ENCODE results near the gene PRKAR1B. TPM values are rescaled to one million over a fixed set of nuclear protein-coding genes. Genes with fewer than 3 reads are reported as not detected.

The PRKAR1B gene
- total RNA-seq, 1 experiment from 2014 or later, result 14.1 TPM

GRCh38 chr7:621572-622285, 105.4 kb downstream of the PRKAR1B start (continued):
- TF ChIP-seq, protein P1, sequence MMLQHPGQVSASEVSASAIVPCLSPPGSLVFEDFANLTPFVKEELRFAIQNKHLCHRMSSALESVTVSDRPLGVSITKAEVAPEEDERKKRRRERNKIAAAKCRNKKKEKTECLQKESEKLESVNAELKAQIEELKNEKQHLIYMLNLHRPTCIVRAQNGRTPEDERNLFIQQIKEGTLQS (IDR thresholded peaks at IDR 0.05), result no peak
- TF ChIP-seq SIN3A (IDR thresholded peaks at IDR 0.05; ENCODE audit: low read depth), result no peak
- no peak for TF ChIP-seq ELF1 (IDR thresholded peaks at IDR 0.05; ENCODE audit: borderline replicate concordance, low read depth)
- no peak for TF ChIP-seq POLR2A (IDR thresholded peaks at IDR 0.05; ENCODE audit: borderline replicate concordance, extremely low read depth, insufficient read depth, insufficient read length)
- TF ChIP-seq SRF (IDR thresholded peaks at IDR 0.05; ENCODE audit: low read depth), result no peak
- no peak for TF ChIP-seq YY1 (IDR thresholded peaks at IDR 0.05; ENCODE audit: extremely low read depth, insufficient replicate concordance, low read depth, low read length)
- no peak for TF ChIP-seq CEBPB (IDR thresholded peaks at IDR 0.05; ENCODE audit: low read depth)
- no peak for TF ChIP-seq ZNF274 (IDR thresholded peaks at IDR 0.05; ENCODE audit: low read depth, low read length)

DNA sequence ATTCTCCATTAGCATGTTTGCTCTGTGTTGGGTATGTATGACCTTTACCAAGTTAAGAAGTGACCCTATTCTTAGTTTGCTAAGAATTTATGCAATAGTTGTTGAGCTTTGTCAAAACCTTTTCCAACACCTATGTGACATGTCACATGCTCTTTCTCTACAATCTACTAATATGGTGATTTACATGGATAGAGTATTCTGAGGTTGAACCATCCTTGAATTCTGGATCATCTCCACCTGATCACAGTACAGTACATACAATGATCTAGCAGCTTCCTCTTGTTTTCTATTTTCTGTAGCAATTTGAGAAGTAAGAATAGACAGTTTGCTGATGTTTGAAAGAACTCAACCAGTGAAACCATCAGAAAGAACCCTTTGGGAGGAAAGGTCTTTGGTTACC, 106.2 kb downstream of the PRKAR1B start:
- peaks cover 0 to 9% of the 10 kb centered on the region in 2 experiments; a peak in 1 of 4 replicates for H3K36me3 ChIP-seq (ENCODE audit: control insufficient read depth in 1 of 2, insufficient read depth in 2 of 2, low read length in 2 of 2)
- intact Hi-C loops (cut with micrococcal nuclease), result no loop called here
- H3K27ac ChIP-seq (ENCODE audit: low read depth, low read length), result no peak overlapping the region
- ChIA-PET CTCF (no interaction called here), RAD21 (ENCODE audit: low non-redundant PET in 1 of 2, low total read pairs in 2 of 2, uncharacterized antibody in 2 of 2, unreplicated experiment in 2 of 2) (no interaction called here), POLR2A (no interaction called here)
- no peak overlapping the region for H3K4me3 ChIP-seq (replicated peaks in 1 of 2; ENCODE audit: low read depth in 1 of 2, low read length in 2 of 2)
- no peak overlapping the region for H3K4me2 ChIP-seq (ENCODE audit: low read length)
- H3K79me2 ChIP-seq (ENCODE audit: insufficient read depth, low read length), result peaks cover under 1% of the 10 kb centered on the region; the same call in 1 of the 2 replicates
- H3K9ac ChIP-seq (ENCODE audit: low read length), result no peak overlapping the region
- H4K20me1 ChIP-seq (ENCODE audit: insufficient read depth), result no peaks in the 10 kb centered on the region
- H3K9me2 ChIP-seq (ENCODE audit: insufficient read depth), result no peaks in the 10 kb centered on the region
- peaks cover 4 to 13% of the 10 kb centered on the region in 2 experiments; a peak in 3 of 4 replicates for H3K9me3 ChIP-seq (ENCODE audit: control insufficient read depth in 1 of 2, insufficient read depth in 1 of 2, low read depth in 1 of 2, low read length in 2 of 2)
- H2AFZ ChIP-seq (ENCODE audit: low read depth, low read length, poor library complexity, severe bottlenecking), result no peak overlapping the region
- H3K4me1 ChIP-seq (ENCODE audit: control insufficient read depth in 1 of 2, insufficient read depth in 2 of 2, low read length in 2 of 2), result no peaks in the 10 kb centered on the region
- ATAC-seq (no peak), DNase-seq (ENCODE audit: low read depth, low spot score) (no peak)
- BruUV-seq (replicated peaks), result no TSS peak
- no peaks in the 10 kb centered on the region for H3K27me3 ChIP-seq (ENCODE audit: insufficient read depth, low read length)
- TF ChIP-seq CEBPB (IDR thresholded peaks at IDR 0.05; ENCODE audit: low read depth), result no peak
- TF ChIP-seq REST (IDR thresholded peaks at IDR 0.05; ENCODE audit: low read depth), result no peak
- TF ChIP-seq, protein P1 (IDR thresholded peaks at IDR 0.05), result no peak
- TF ChIP-seq FOSL1 (IDR thresholded peaks at IDR 0.05; ENCODE audit: low read depth), result no peak
- no peak for TF ChIP-seq ELF1 (IDR thresholded peaks at IDR 0.05; ENCODE audit: borderline replicate concordance, low read depth)
- no peak for TF ChIP-seq EZH2phosphoT487 (IDR thresholded peaks at IDR 0.05; ENCODE audit: borderline replicate concordance)
- TF ChIP-seq YY1 (IDR thresholded peaks at IDR 0.05; ENCODE audit: extremely low read depth, insufficient replicate concordance, low read depth, low read length), result no peak
- TF ChIP-seq ZNF274 (IDR thresholded peaks at IDR 0.05; ENCODE audit: low read depth, low read length), result no peak
- TF ChIP-seq RAD21 (IDR thresholded peaks at IDR 0.05; ENCODE audit: low read depth), result no peak
- TF ChIP-seq TCF7L2 (IDR thresholded peaks at IDR 0.05; ENCODE audit: borderline replicate concordance, extremely low read depth, insufficient read depth, insufficient read length), result no peak
- TF ChIP-seq SRF (IDR thresholded peaks at IDR 0.05; ENCODE audit: low read depth), result no peak
- no peak for TF ChIP-seq CBX3 (IDR thresholded peaks at IDR 0.05; ENCODE audit: low read depth)
- no peak for TF ChIP-seq POLR2AphosphoS5 (IDR thresholded peaks at IDR 0.05; ENCODE audit: low read depth, low read length)
- no peak for TF ChIP-seq POLR2A (IDR thresholded peaks at IDR 0.05; ENCODE audit: borderline replicate concordance, extremely low read depth, insufficient read depth, insufficient read length)
- no peak for TF ChIP-seq CTCF (IDR thresholded peaks at IDR 0.05 in 2 of 3, conservative IDR thresholded peaks at IDR 0.05 in 1 of 3; ENCODE audit: borderline replicate concordance in 1 of 3, insufficient read depth in 1 of 3, low read depth in 2 of 3, low read length in 2 of 3)
- TF ChIP-seq SP1 (IDR thresholded peaks at IDR 0.05; ENCODE audit: low read depth), result no peak
- TF ChIP-seq EGR1 (IDR thresholded peaks at IDR 0.05; ENCODE audit: low read depth), result no peak

Data from HCT116 (cell line).